ENCODE data around the gene SLX4.
"Not testable (repeated sequence)": the region's sequence is repeated elsewhere in the genome, so short reads cannot be mapped to it uniquely, and the experiment has no call there.

The SLX4 gene, protein sequence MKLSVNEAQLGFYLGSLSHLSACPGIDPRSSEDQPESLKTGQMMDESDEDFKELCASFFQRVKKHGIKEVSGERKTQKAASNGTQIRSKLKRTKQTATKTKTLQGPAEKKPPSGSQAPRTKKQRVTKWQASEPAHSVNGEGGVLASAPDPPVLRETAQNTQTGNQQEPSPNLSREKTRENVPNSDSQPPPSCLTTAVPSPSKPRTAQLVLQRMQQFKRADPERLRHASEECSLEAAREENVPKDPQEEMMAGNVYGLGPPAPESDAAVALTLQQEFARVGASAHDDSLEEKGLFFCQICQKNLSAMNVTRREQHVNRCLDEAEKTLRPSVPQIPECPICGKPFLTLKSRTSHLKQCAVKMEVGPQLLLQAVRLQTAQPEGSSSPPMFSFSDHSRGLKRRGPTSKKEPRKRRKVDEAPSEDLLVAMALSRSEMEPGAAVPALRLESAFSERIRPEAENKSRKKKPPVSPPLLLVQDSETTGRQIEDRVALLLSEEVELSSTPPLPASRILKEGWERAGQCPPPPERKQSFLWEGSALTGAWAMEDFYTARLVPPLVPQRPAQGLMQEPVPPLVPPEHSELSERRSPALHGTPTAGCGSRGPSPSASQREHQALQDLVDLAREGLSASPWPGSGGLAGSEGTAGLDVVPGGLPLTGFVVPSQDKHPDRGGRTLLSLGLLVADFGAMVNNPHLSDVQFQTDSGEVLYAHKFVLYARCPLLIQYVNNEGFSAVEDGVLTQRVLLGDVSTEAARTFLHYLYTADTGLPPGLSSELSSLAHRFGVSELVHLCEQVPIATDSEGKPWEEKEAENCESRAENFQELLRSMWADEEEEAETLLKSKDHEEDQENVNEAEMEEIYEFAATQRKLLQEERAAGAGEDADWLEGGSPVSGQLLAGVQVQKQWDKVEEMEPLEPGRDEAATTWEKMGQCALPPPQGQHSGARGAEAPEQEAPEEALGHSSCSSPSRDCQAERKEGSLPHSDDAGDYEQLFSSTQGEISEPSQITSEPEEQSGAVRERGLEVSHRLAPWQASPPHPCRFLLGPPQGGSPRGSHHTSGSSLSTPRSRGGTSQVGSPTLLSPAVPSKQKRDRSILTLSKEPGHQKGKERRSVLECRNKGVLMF (N-terminal part only)

DNA sequence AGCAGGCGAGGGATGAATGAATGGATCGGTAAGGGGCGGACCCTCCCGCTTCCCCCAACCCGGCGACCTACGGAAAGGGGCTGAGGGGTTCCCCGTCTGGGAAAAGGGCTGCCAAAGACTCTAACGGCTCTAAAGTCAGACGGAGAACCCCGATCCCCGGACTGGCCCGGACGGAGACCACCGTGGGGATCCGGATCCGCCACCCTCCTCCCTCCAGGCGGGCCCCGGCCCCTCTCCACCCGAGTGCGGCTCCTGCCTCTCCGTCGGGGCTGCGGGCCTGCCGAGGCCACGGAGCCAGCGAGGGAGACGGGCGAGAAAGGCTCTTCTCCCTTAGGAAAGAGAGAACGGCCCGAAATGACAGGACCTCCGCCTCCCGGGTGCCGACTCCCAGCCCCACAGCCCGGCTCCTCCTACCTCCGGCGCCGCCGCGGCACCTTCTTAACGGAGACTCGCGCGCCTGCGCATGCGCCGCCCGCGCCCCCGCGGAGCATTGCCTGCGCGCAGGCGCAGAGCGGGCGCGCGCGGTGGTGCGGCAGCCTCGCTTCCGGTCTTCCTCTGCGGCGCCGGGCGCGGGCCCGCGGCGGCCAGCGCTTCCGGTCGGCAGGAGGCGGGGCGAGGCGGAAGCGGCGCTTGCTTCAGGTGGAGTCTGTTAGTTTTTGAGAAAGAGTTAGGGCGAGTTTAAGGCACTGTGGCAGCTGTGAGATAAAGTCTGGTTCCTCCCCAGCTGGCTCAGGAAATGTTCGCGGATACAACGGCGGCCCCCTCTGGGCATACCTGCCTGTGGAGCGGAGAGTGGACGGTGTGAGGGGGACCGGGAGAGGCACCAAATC lies at the start of gene SLX4:
Gene SLX4 (minus strand): TSS at position 461 of the 830 bp plus-strand sequence. CDS start 2,642 bp downstream, outside the sequence.
- DNase-seq: peak; percentile 89

DNA sequence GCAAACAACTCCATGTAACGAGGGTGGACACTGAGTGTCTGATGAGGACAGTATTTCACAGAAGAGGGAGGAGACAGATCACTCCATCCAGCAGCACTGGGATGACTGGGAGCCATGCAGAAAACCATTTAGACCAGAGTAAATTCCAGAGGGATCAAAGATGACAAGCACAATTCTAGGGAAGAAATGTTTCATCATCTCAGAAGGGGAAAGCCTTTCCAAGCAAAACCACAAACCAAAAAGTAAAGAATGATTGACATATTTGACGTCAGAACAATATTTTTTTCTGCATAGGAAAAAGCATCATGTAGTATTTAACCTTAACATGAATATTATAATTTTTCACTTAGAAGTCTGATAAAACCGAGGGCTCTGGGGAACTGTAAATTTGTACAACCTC lies 47.8 kb upstream of the SLX4 start:
- DNase-seq: no peak

DNA sequence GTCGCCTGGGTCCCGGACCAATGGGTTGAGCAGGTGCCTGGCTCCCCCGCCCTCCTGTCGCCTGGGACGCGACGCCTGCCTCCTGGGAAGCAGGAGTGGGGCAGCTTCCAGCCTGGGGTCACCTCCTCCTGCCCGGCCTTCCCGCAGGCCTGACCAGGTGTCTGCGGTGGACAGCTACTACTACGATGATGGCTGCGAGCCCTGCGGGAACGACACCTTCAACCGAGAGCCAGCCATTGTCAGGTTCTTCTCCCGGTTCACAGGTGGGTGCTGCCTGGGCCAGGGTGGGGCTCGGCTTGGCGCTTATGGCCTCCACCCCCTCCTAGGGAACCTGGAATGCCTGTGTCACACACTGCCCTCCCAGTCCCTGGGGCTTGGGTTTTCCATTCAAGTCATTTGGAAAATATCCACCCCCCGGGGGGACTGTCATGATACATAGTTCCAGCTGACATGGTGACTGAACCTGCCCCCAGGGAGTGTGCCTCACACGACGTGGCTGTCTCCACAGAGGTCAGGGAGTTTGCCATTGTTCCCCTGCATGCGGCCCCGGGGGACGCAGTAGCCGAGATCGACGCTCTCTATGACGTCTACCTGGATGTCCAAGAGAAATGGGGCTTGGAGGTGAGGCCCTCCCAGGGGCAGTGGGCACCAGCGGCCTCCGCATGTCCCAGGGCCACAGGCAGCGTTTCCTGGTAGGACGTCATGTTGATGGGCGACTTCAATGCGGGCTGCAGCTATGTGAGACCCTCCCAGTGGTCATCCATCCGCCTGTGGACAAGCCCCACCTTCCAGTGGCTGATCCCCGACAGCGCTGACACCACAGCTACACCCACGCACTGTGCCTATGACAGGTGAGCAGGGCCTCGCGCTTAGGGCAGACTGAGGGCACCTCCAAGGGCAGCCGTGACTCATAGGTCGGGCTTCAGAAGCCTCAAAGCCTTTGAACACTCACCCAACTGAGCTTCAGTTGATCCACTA lies 45.4 kb upstream of the SLX4 start:
- no peak for DNase-seq

DNA sequence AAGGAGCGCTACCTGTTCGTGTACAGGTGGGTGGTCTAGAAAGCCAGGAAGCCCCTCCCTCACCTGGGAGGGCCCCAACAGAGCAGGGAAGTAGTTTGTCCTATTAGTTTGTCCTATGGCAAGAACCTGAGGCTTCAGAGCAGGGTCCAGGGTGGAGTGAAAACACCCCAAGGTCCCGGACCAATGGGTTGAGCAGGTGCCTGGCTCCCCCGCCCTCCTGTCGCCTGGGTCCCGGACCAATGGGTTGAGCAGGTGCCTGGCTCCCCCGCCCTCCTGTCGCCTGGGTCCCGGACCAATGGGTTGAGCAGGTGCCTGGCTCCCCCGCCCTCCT lies 44.7 kb upstream of the SLX4 start:
- not testable (repeated sequence) for DNase-seq

DNA sequence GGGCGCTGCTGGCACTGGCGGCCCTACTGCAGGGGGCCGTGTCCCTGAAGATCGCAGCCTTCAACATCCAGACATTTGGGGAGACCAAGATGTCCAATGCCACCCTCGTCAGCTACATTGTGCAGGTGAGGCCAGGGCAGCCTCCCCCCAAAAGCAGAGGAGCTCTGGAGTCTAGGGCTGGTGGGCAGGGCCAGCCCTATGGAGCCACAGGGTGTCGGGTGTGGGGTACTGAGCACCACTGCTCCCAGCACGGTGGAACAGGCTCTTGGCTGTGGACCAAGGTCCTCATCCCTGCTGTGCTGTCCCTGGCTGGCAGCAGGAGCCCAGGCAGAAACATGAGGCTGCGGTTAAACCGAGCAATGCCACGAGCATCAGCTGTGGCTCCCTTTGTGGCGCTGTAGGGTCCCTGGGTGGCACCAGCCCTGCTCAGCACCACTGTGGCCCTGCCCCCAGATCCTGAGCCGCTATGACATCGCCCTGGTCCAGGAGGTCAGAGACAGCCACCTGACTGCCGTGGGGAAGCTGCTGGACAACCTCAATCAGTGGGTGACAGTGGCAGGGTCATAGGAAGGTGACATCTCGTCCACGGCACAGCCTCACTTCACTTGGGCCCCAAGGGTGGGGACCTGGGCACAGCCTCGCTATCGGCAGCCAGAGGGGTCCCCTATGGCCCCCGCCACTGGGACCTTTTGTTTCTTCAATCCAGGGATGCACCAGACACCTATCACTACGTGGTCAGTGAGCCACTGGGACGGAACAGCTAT lies 44.2 kb upstream of the SLX4 start:
- no peak for DNase-seq

DNA sequence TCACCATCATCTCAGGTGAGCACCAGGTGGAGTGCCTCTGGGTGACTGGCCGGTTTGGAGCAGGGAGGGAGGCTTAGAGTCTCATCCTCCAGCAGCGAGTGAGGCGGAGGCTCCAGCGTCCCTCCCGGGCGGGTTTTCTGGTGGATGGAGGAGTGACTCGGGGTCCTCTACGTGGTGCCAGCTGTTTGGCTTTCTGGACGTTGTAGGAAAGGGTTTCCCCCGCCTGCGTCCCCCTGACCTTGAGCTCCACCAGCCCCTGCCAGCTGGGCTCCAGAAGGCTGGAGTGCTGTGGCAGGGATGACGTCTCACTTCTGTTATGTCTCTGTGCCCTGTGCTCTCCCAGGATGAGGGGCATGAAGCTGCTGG lies 43.6 kb upstream of the SLX4 start:
- no peak for DNase-seq

DNA sequence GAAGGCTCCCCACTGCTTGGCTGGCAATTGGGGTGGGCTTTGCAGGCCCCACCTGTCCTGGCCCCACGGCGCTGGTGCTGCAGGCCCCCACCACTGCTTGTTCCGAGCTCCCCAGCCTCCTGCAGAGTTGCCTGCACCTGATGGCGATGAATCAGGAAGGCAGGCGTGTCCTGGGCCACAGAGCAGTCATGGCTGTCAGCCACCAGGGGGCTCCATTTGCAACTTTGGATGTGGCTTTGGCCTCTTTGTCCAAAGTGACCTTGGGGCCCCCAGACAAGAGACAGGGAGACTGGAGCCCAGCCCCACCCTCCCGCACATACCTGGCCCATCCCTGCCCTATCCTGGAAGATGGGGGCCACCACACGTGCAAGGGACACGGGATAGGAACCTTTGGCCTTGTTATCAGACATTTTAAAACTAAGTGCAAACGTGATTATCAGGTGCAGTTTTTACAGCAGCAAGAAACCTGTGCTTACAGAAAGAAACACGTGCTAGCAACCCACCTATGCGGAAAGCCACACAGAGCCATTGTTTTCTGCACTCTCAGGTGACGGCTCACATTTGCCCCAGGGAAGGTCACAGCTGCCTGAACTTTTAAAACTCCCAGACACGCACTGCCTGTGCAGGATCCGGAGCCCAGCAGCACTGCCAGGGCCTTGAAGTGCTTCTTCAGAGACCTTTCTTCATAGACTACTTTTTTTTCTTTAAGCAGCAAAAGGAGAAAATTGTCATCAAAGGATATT lies 43.0 kb upstream of the SLX4 start, which contains the start of gene DNASE1:
Gene DNASE1 (plus strand): TSS at position 443 of the 743 bp plus-strand sequence. CDS start 683 bp downstream, outside the sequence.
- DNase-seq: no peak

DNA sequence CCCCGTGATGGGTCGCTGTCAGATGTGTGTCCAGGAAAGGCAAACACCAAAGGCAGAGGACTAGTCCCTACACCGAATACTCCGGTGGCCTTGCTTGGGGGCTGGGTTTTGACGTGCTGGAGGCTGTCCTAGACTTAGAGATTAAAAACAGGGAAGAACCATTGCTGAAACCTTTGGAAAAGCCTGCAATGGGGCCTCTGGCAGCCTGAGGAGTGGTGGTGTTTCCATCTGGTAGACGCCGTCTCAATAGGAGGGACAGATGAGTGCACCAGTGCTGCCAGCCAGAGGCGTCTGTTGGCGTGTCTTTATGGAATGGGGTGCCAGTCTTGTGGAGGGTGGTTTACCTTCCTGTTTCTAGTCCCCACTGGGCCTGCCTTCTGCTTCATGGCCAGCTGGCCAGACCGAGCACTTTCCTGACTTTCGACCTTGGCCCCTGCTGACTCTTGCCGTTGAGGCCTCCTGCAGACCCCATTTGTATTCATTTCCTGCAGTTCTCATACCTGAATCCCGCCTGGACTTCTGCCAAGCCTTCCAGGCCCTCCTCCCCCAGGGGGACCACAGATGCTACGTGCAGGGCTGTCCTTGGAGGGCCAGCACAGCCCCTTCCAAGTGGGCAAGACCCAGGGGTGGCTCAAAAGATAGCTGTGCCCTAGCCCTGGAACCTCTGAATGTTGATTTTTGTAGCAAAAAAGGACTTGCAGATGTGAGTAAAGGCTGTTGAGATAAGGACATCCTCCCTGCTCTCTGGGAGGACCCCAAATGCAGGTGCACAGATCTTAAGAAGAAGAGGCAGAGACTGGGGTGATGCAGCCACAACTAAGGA lies 41.2 kb upstream of the SLX4 start:
- no peak for DNase-seq

DNA sequence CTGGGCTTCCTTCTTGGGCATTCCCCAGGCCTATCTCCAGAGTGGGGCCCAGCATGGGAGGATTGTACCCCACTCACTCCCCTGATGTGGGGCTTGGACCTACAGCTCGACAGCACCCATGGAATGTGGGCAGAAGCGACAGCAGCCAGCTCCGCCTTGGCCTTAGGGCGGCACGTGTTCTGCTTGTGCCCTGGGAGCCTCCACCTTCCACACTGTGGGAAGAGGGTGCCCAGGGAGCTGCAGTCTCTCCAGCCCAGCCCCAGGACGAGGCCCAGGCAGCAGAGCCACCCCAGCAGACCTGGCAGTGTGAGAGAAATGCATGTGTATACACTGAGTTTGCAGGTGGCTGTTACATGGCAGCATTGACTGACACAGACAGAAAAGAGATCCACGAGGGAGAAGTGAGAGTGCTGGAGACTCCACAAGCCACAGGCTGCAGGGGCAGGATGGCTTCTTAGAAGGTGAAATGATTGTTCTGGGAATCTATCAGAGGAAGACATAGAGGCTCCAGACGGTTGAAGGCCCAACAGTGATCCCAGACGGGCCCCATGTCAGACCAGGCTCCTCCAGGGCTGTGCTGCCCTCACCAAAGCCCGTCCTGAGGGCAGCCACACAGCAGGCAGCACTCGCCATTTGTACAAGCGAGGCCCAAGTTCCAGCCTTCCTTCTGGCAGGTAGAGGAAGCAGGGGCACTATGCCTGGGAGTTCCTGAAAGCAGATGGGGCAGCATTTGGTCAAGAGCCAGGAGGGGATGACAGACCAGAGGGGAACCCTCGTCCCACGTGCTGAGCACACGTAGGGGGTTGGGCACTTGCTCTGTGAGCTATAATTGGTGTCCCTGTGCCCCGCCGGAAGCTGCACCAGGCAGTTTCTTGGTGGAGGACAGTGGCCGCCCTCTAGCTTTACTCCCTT lies 40.3 kb upstream of the SLX4 start:
- DNase-seq: no peak

DNA sequence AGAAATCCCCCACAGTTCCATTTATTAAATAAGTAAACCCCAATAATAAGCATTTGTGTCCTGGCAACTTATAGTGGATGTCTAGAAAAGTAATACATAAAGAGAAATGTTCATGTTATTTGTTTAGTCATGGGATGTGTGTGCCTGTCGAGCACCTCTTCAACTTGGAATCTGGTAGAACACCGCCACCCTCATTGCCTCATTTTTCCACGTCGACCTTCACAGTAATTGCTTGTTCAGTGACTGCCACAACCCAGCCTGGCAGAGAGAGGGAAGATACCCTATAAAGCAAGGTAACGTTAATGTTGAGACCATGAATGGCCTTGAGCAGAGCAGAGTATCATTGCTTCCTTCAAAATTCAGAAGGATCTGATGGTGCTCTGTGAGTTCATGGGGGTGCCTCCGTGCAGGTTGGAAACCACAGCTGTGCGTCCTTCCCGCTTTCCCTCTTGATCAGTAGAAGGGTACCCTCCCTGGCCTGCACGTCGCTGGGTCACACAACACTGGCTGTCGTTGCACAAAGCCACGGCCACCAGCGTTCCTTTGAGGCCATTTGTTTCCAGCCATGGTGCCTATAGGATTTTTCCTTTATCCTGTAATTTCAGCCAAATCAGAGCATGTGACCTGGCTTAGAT lies 39.3 kb upstream of the SLX4 start:
- DNase-seq: no peak

DNA sequence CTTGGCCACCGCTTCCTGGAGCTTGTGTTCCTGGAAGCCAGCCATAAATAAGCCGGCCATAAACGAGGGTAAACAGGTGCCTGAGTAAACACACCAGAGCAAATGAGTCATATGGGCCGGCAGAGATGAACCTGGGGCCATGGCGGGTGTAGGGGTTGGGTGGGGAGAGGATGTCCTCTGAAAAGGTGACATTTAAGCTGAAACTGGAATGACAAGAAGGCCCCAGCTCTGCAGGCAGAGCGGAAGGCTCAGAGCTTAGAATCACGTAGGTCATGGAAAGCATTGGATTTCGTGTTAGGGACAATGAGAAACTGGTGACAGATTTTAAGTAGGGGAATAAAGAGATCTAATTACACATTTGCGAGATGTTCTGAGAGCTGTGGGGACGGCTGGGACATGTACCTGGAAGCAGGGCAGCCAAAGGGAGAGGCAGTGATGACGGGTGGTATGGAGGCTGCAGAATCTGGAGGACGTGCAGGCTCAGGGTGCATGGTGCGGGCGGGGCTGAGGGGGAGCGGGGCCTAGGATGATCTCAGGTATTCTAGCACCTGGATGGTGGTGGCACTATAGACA lies 35.0 kb upstream of the SLX4 start:
- DNase-seq: peak; percentile 52

DNA sequence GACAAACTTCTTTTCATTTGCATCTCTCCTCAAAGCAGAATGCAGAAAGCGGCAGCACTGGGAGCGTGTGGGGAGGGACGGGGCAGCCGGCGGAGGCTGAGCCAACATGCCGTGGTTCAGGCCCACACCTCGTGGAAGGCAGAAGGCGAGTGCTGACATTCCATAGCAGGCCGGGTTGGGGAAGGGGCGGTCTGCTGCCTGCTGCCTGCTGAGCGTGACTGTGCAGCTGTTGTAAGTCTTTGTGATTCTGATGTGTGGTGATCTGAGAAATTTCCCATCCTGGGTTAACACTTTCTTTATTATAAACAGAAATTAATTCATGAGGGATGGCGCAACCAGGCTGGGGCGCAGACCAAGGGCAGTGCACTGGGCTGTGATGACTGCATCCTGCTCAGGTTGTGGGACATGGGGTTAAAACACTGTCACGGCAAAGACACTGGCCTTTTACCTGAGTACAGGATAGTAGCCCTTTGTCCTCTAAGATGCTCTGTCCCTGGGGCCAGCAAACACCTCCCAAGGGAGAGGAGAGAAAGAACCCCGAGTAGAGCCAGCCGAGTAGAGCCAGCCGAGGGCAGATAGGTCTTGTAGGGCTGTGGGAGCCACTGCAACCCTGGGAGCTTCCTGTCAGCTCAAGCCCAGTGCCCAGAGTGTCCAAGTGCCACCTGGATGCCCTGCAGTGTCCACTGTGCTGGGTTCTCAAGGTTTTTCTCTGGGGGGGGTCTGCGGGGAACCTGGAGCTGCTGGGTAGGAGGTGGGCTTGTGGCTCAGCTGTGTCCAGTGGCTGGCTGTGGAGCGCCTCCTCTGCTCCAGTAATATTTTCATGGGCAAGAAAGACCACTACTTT lies 34.3 kb upstream of the SLX4 start:
- no peak for DNase-seq

DNA sequence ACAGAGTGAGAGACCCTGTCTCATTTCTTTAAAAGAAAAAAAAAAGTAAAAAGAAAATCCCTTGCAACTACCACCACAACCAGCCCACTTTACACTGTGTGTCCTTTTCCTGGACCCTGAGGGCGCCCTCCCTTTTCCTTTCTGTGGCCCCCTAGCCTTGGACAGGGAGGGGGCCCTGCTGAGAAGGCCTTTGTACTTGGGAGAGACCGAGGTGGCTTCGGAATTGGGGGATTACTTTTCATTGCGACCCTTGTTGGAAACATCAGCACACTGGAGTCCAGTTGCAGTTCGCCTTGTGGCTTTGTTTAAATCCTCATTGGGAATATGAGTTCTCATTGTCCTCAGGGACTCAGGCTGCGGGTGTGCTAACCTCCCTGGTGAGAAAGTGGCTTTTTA lies 33.7 kb upstream of the SLX4 start:
- DNase-seq: no peak

DNA sequence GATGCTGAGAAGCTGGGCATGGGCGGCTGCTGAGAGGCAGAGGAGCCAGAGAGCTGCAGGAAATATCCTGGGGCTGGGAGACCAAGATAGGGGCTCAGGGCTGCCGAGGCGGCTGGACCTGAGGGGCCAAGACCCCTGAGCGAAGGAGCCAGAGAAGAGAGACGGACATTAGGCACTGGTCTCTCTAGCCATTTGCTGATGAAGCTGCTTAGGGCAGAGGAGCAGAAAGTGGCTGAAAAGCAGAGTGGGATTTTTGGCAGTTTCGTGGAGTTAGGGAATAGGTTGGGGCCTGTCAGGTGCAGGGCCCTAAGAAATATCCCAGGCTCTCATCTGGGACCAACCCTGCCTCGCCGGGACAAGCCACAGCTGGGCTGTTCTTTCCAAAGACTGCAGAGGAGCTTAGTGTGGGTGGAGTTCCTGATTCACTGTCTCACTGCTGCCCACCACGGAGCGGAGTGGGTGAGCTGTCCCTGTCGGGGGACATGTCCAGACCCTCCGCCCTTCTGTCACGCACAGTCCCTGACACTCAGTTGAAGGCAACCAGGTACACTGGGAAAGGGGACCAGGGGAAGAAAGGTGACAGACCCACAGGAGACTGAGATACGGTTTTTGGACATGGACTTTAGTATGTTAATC lies 31.8 kb upstream of the SLX4 start:
- no peak for DNase-seq

DNA sequence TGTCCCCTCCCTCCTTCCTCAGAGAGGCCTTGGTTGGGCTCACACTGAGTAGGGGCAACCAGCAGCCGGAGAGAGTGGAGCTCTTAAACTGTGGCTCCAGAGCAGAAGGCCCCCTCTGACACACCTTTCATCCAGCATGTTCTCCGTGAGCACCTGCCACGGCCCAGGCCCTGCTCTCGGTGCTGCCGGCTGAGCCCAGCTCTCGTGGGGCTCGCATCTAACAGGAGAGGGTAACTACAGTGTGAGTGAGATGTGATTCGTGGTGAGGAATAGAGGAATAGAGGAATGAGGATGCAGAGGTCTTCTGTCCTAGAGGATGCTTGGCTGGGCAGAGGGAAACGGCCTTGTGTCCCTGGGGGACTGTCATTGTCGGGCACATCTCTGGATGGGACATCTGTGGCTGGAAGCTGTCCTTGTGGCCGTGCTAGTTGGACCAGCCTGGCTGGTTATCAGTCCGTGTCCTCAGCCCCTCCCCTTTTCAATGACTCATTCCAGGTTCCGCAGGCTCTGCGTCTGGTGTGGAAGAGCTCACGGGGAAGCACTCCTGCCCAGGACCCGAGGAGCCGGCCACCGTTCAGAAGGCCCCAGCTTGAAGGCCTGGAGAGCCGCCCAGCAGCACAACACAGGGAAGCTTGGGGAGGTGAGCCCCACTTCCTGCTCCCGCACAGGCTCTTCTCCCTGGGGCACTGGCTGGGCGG lies 31.1 kb upstream of the SLX4 start:
- DNase-seq: no peak

Measured in NCI-H2107 (cell line).